A549 treated with RU486 at 1 μM for 4 hours (cell line): ENCODE measurements around the gene GLCE. TPM values are rescaled to one million over a fixed set of nuclear protein-coding genes. Genes with fewer than 3 reads are reported as not detected.

Source experiments
- total RNA-seq: library from RNA; stranded (reverse); fragments of 200-300 nt; extraction: Qiagen RNA extraction; gene quantifications from 5 replicates; pipeline ENCODE4 v1.2.3, GENCODE V29; 2022; ENCODE audit warnings: low read depth

The GLCE gene
- total RNA-seq: 15.2 to 22.4 TPM (median 21.7 TPM) in 5 replicates

DNA sequence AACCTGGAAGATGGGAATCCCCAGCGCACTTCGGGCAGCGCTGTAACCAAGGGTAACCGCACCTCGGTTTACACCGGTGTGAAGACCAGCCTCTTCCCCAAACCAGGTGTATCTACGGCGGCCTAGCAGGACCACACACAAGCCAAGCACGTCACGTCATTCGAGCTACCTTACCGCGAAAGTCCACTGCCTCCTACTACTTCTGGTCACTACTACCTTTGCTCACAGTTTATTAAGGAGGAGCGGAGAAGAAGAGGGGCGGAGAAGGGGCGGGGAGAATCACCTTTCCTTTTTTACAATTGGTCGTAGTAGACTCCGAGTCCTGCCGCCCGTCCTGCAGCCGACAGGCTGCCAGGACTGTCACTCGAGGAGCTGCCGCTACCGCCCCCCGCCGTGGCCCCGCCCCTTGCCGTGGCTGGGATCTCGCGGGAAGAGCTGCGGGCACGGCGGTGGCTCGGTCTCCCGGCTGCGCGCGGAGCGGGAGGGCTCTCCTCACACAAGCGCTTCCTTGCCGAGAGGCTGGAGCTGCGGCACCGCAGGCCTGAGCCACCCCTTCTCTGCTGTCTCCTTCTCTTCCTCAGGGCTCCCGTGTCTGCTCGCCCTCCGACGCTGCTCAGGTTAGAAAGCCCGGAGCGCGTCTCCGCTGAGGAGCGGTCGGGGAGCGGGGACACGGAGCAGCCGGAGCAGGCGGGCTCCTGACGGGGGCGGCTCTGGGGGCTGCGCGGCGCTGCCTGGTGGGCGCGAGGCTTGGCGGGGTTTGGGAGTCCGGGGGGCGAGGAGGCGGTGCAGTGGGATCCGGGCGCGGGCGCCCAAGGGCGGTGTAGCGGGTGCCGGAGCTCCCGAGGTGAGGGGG, at the start of gene GLCE:
TSS of gene GLCE (plus strand) at position 495 of the 853 bp plus-strand sequence. CDS start 95,172 bp downstream, outside the sequence.

DNA sequence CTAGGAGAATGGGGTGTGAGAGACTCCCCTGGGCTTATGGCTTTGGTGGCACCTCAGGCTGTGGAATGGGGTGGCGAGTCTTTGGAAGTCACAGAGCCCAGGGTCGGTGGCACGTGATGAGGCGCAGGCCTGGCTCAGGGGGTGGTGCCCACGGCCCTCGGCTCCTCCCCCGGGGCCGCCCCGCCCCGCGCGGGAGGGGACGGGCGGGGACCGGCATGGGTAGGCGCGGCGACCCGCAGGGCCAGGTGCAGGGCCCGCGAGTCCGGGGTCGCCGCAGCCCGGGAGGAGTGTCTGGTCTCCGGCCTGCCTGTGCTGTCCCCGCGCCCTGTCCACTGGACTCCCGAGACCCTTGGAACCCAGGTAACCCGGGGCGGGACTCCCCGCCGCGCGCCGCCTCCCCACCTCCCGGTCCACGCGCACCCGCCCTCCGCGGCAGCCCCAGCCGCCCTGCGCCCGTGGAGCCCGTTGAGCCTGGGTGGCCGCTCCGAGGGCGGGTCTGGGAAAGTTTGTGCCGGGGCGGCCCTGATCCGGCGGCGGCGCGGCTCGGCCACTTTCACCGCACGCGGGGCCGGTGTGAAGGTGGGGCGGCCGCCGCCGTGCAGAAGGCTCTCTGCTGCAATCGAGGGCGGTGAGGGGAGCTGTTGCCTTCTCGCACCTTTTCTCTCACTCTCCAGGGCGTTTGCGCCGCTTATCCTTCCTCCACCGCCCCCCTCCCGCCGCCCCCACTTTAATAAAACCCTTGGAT, 138.4 kb downstream of the GLCE start, which contains the start of gene PAQR5:
TSS of gene PAQR5 (plus strand) at position 216 of the 745 bp plus-strand sequence. CDS start 61,169 bp downstream, outside the sequence.

Other genes starting within 250 kb of the GLCE start
- not detected in 5 replicates for gene SPESP1, start 230.1 kb upstream of the GLCE start, total RNA-seq
- gene NOX5, start 145.9 kb upstream of the GLCE start, total RNA-seq: 0.19 to 0.38 TPM (median 0.29 TPM) in 5 replicates
- gene PAQR5, start 138.3 kb downstream of the GLCE start, total RNA-seq: 78.9 to 110 TPM (median 109 TPM) in 5 replicates